ENCODE data around the gene DYNLT5.
A peak's percentile ranks its signal among the peaks of the same experiment; 100 is the strongest.

The DYNLT5 gene

DNA sequence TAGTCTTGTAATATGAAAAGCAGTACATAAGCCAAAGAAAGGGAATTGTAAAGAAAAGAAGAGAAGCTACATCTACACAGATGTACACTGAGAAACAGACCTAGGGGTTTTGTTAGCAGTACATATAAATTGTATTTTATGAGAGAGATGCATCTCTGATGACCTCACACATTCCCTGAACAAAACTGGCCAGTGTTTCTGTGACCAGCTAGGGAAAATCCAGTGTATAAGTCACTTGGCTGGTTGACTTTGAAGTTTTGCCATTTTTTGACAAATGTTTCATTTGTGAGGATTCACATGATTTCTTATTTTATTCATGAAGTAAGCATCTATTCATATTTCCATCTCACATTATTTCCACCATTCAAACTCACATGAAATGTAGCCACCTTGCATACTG lies 28.3 kb upstream of the DYNLT5 start:
- Histone ChIP-seq H3K27ac (ENCODE audit: extremely low read depth, low read depth, low read length) (no peak overlapping the region), H3K4me3 (ENCODE audit: low read depth, low read length) (no peak overlapping the region), H3K4me1 (ENCODE audit: control insufficient read depth, insufficient read depth, low read length) (no peaks in the 10 kb centered on the region), H3K36me3 (ENCODE audit: control insufficient read depth in 2 of 2, insufficient read depth in 1 of 2, low read length in 2 of 2) (no peaks in the 10 kb centered on the region), H3K9me3 (ENCODE audit: control insufficient read depth, insufficient read depth, low read depth, low read length) (no peaks in the 10 kb centered on the region)
- POLR2A ChIA-PET, result no interaction called here
- TF ChIP-seq ZNF155 (tag by site-specific recombination; IDR thresholded peaks at IDR 0.05) (no peak), ZNF76 (tag by site-specific recombination; IDR thresholded peaks at IDR 0.05; ENCODE audit: borderline replicate concordance, low read depth) (no peak), ZNF426 (tag by site-specific recombination; IDR thresholded peaks at IDR 0.05) (no peak), ZNF843 (tag by site-specific recombination; IDR thresholded peaks at IDR 0.05) (no peak), ZBTB6 (tag by site-specific recombination; IDR thresholded peaks at IDR 0.05) (no peak), ZNF585B (tag by site-specific recombination; IDR thresholded peaks at IDR 0.05) (no peak), SP3 (tag by site-specific recombination; IDR thresholded peaks at IDR 0.05) (no peak), REPIN1 (tag by site-specific recombination; IDR thresholded peaks at IDR 0.05; ENCODE audit: low read depth) (no peak), ZNF580 (tag by site-specific recombination; IDR thresholded peaks at IDR 0.05) (no peak), ZNF416 (tag by site-specific recombination; IDR thresholded peaks at IDR 0.05) (no peak), ZNF114 (tag by site-specific recombination; IDR thresholded peaks at IDR 0.05) (no peak), ZNF433 (tag by site-specific recombination; IDR thresholded peaks at IDR 0.05; ENCODE audit: low read depth) (no peak), GLI4 (tag by site-specific recombination; IDR thresholded peaks at IDR 0.05) (no peak), ZEB2 (tag by site-specific recombination; IDR thresholded peaks at IDR 0.05) (no peak), ZNF558 (tag by site-specific recombination; IDR thresholded peaks at IDR 0.05) (no peak), HOXC10 (CRISPR knock-in tag; IDR thresholded peaks at IDR 0.05) (no peak)
- TF ChIP-seq, protein P1, sequence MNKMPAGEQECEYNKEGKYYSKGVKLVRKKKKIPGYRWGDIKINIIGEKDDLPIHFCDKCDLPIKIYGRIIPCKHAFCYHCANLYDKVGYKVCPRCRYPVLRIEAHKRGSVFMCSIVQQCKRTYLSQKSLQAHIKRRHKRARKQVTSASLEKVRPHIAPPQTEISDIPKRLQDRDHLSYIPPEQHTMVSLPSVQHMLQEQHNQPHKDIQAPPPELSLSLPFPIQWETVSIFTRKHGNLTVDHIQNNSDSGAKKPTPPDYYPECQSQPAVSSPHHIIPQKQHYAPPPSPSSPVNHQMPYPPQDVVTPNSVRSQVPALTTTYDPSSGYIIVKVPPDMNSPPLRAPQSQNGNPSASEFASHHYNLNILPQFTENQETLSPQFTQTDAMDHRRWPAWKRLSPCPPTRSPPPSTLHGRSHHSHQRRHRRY (tag by site-specific recombination; IDR thresholded peaks at IDR 0.05), result no peak
- CTCF ChIA-PET, result no interaction called here

DNA sequence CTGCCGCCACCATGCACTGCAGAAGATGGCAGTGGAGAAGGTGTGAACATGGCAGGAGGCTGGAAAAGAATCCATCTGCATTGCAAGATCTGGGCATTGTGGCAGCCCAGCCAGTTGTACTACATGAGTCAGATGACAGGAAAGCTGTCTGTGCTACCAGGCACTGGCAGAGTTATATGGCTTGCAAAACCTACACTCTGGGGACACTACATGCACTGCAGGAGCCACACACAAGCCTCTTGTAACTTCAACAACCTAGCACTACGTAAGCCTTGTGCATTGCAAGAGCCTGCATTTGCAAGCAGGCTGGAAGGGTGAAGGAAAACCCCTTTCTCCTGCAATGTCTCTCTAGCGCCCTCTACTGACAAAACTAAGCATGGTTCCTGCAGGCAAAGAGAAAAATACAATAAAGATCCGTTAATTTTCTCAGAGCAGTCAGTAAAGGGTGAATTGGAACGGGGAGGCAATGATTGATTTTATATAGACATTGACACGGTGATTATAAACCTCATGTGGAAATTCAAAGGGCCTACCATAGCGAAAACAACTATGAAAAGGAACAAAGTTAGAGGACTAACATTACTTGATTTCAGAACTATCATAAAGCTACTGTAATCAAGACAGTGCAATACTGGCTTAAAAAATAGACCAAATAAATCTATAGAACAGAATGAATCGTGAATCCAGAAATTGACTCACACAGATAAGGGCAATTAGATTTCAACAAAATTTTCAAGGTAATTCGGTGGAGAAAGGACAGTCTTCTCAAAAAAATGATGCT lies 26.2 kb upstream of the DYNLT5 start:
- ChIA-PET POLR2A (no interaction called here), CTCF (interaction anchor here (0.6 to 3.3 kb wide), 48 partner anchors 9 to 1031 kb away, joined by 3 to 33 read pairs (median 3); partner anchors contain the start of gene SGIP1)
- Histone ChIP-seq H3K27ac (ENCODE audit: extremely low read depth, low read depth, low read length) (no peak overlapping the region), H3K9me3 (ENCODE audit: control insufficient read depth, insufficient read depth, low read depth, low read length) (no peaks in the 10 kb centered on the region), H3K36me3 (ENCODE audit: control insufficient read depth in 2 of 2, insufficient read depth in 1 of 2, low read length in 2 of 2) (no peaks in the 10 kb centered on the region), H3K4me1 (ENCODE audit: control insufficient read depth, insufficient read depth, low read length) (no peaks in the 10 kb centered on the region), H3K4me3 (ENCODE audit: low read depth, low read length) (no peak overlapping the region)
- peak; percentile 69 for TF ChIP-seq ZSCAN30 (tag by site-specific recombination; IDR thresholded peaks at IDR 0.05)
- TF ChIP-seq CTCF (tag by site-specific recombination; IDR thresholded peaks at IDR 0.05), result peak; percentile 74
- TF ChIP-seq ZNF394 (tag by site-specific recombination; IDR thresholded peaks at IDR 0.05; ENCODE audit: borderline replicate concordance), result 0 out of 2 replicates have a peak, but pooled peaks have one; percentile 17
- TF ChIP-seq ZNF501 (tag by site-specific recombination; IDR thresholded peaks at IDR 0.05), result 0 out of 2 replicates have a peak, but pooled peaks have one; percentile 25
- no peak for TF ChIP-seq ZNF704 (tag by site-specific recombination; IDR thresholded peaks at IDR 0.05)
- TF ChIP-seq, protein P2, sequence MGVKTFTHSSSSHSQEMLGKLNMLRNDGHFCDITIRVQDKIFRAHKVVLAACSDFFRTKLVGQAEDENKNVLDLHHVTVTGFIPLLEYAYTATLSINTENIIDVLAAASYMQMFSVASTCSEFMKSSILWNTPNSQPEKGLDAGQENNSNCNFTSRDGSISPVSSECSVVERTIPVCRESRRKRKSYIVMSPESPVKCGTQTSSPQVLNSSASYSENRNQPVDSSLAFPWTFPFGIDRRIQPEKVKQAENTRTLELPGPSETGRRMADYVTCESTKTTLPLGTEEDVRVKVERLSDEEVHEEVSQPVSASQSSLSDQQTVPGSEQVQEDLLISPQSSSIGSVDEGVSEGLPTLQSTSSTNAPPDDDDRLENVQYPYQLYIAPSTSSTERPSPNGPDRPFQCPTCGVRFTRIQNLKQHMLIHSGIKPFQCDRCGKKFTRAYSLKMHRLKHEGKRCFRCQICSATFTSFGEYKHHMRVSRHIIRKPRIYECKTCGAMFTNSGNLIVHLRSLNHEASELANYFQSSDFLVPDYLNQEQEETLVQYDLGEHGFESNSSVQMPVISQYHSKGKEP (tag by site-specific recombination; IDR thresholded peaks at IDR 0.05), result peak; percentile 86
- 0 out of 2 replicates have a peak, but pooled peaks have one; percentile 49 for TF ChIP-seq ZNF449 (tag by site-specific recombination; IDR thresholded peaks at IDR 0.05)
- peak; percentile 82 for TF ChIP-seq ZNF660 (tag by site-specific recombination; IDR thresholded peaks at IDR 0.05)

Measured in HEK293 (cell line).